Activated T-helper 1 cell treated with anti-CD3 and anti-CD28 coated beads, Interleukin-12 subunit alpha, Interleukin-12 subunit beta, Interleukin-2, Interleukin-4 antibody, amounts not matched to agents 30 ng/mL and 10 ng/mL and 1 ng/mL, durations not matched to agents 14 hours and 24 hours and 36 hours (primary cell): ENCODE data around the gene SLC35D3. TPM values are rescaled to one million over a fixed set of nuclear protein-coding genes. Genes with fewer than 3 reads are reported as not detected.
"Not testable (repeated sequence)": the region's sequence is repeated elsewhere in the genome, so short reads cannot be mapped to it uniquely, and the experiment has no call there.

Source experiments
- DNase-seq: peaks from one replicate; pipeline ENCODE4 v3.0.0; 2021; ENCODE audit warnings: low spot score
- H3K27ac Mint-ChIP-seq: one replicate; pipeline ENCODE4 v1.8.0; 2021; ENCODE audit warnings: mild to moderate bottlenecking, mixed read lengths
- H3K27me3 Mint-ChIP-seq: one replicate; pipeline ENCODE4 v1.8.0; 2022; ENCODE audit warnings: mild to moderate bottlenecking, moderate library complexity, mixed read lengths; ENCODE audit not compliant: insufficient read depth
- H3K36me3 Mint-ChIP-seq: one replicate; pipeline ENCODE4 v1.8.0; 2021; ENCODE audit warnings: low read depth, mixed read lengths
- H3K4me1 Mint-ChIP-seq: one replicate; pipeline ENCODE4 v1.8.0; 2021; ENCODE audit warnings: low read depth, mixed read lengths
- H3K4me3 Mint-ChIP-seq: one replicate; pipeline ENCODE4 v1.8.0; 2021; ENCODE audit warnings: mild to moderate bottlenecking, moderate library complexity, mixed read lengths
- H3K9me3 Mint-ChIP-seq: one replicate; pipeline ENCODE4 v1.8.0; 2021; ENCODE audit warnings: mixed read lengths
- intact Hi-C: fragments of 100-400 bp; cut with micrococcal nuclease; formaldehyde crosslinking; loops from one replicate; pipeline ENCODE4 v1.15.1; 2024
- total RNA-seq: library from RNA; stranded (reverse); gene quantifications from 2 replicates; pipeline ENCODE4 v1.2.3, GENCODE V29; 2022

SLC35D3 gene
- total RNA-seq, 1 donor from 2014 or later = not detected

GRCh38 chr6:136930528-136930927, 8.4 kb downstream of the SLC35D3 start:
- no peak overlapping the region for H3K27ac Mint-ChIP-seq
- no peak for DNase-seq
- no peaks in the 10 kb centered on the region for H3K36me3 Mint-ChIP-seq
- H3K9me3 Mint-ChIP-seq = no peaks in the 10 kb centered on the region
- no peak overlapping the region for H3K4me3 Mint-ChIP-seq
- H3K27me3 Mint-ChIP-seq = peaks cover 28% of the 10 kb centered on the region
- H3K4me1 Mint-ChIP-seq = no peaks in the 10 kb centered on the region
- intact Hi-C loops = no loop called here

GRCh38 chr6:136932599-136932998, 10.5 kb downstream of the SLC35D3 start:
- DNase-seq = no peak
- no peak overlapping the region for H3K27ac Mint-ChIP-seq
- H3K4me3 Mint-ChIP-seq = no peak overlapping the region
- peaks cover 27% of the 10 kb centered on the region for H3K27me3 Mint-ChIP-seq
- H3K36me3 Mint-ChIP-seq = no peaks in the 10 kb centered on the region
- no peaks in the 10 kb centered on the region for H3K9me3 Mint-ChIP-seq
- intact Hi-C loops = no loop called here
- no peaks in the 10 kb centered on the region for H3K4me1 Mint-ChIP-seq

- peaks cover 20% of the 10 kb centered on the region for H3K9me3 Mint-ChIP-seq
- H3K36me3 Mint-ChIP-seq = no peaks in the 10 kb centered on the region
- intact Hi-C loops = no loop called here
These were observed 23.0 kb downstream of the SLC35D3 start for GRCh38 chr6:136945072-136945471.

GRCh38 chr6:136945711-136946121, 23.6 kb downstream of the SLC35D3 start:
- intact Hi-C loops = no loop called here

More at GRCh38 chr6:136945072-136945471, 23.0 kb downstream of the SLC35D3 start:
- no peaks in the 10 kb centered on the region for H3K4me1 Mint-ChIP-seq
- peaks cover 19% of the 10 kb centered on the region for H3K27me3 Mint-ChIP-seq
- no peak overlapping the region for H3K4me3 Mint-ChIP-seq
- no peak for DNase-seq
- H3K27ac Mint-ChIP-seq = no peak overlapping the region

GRCh38 chr6:136947037-136947436, 24.9 kb downstream of the SLC35D3 start:
- no peak for DNase-seq
- Mint-ChIP-seq H3K4me1 (no peaks in the 10 kb centered on the region), H3K4me3 (no peak overlapping the region), H3K27me3 (peaks cover 18% of the 10 kb centered on the region), H3K27ac (no peak overlapping the region), H3K36me3 (no peaks in the 10 kb centered on the region), H3K9me3 (peaks cover 5% of the 10 kb centered on the region)
- intact Hi-C loops = no loop called here

More at GRCh38 chr6:136945711-136946121, 23.6 kb downstream of the SLC35D3 start:
- no peak for DNase-seq
- Mint-ChIP-seq H3K27me3 (peaks cover 21% of the 10 kb centered on the region), H3K36me3 (no peaks in the 10 kb centered on the region), H3K9me3 (peaks cover 15% of the 10 kb centered on the region), H3K4me1 (no peaks in the 10 kb centered on the region), H3K4me3 (no peak overlapping the region), H3K27ac (no peak overlapping the region)

GRCh38 chr6:136949957-136950356, 27.9 kb downstream of the SLC35D3 start:
- H3K36me3 Mint-ChIP-seq, DNase-seq, H3K9me3 Mint-ChIP-seq, H3K4me1 Mint-ChIP-seq, intact Hi-C loops, H3K27ac Mint-ChIP-seq, H3K4me3 Mint-ChIP-seq: not testable (repeated sequence)
- peaks cover 26% of the 10 kb centered on the region for H3K27me3 Mint-ChIP-seq

- H3K36me3 Mint-ChIP-seq = no peaks in the 10 kb centered on the region
- H3K27me3 Mint-ChIP-seq = peaks cover 30% of the 10 kb centered on the region
- no peak for DNase-seq
- intact Hi-C loops = no loop called here
- no peaks in the 10 kb centered on the region for H3K9me3 Mint-ChIP-seq
- H3K4me1 Mint-ChIP-seq = no peaks in the 10 kb centered on the region
- no peak overlapping the region for H3K27ac Mint-ChIP-seq
- no peak overlapping the region for H3K4me3 Mint-ChIP-seq
These were observed 28.5 kb downstream of the SLC35D3 start for GRCh38 chr6:136950436-136951126.

- H3K9me3 Mint-ChIP-seq = no peaks in the 10 kb centered on the region
- peaks cover 38% of the 10 kb centered on the region for H3K27me3 Mint-ChIP-seq
- intact Hi-C loops = no loop called here
- DNase-seq = no peak
- peaks cover 5% of the 10 kb centered on the region for H3K4me1 Mint-ChIP-seq
- H3K4me3 Mint-ChIP-seq = no peak overlapping the region
- no peak overlapping the region for H3K27ac Mint-ChIP-seq
- no peaks in the 10 kb centered on the region for H3K36me3 Mint-ChIP-seq
These were observed 30.7 kb downstream of the SLC35D3 start for GRCh38 chr6:136952714-136953260.

- intact Hi-C loops = no loop called here
- DNase-seq = no peak
These were observed 33.0 kb downstream of the SLC35D3 start for GRCh38 chr6:136955123-136955522.

GRCh38 chr6:136956590-136957544, 34.8 kb downstream of the SLC35D3 start:
- Mint-ChIP-seq H3K4me1 (peaks cover 5% of the 10 kb centered on the region), H3K9me3 (no peaks in the 10 kb centered on the region), H3K27me3 (peaks cover 29% of the 10 kb centered on the region), H3K36me3 (no peaks in the 10 kb centered on the region), H3K4me3 (no peak overlapping the region), H3K27ac (no peak overlapping the region)
- DNase-seq = no peak
- intact Hi-C loops = no loop called here

More at GRCh38 chr6:136955123-136955522, 33.0 kb downstream of the SLC35D3 start:
- H3K4me1 Mint-ChIP-seq = peaks cover 5% of the 10 kb centered on the region
- H3K9me3 Mint-ChIP-seq = no peaks in the 10 kb centered on the region
- H3K27ac Mint-ChIP-seq = no peak overlapping the region
- H3K27me3 Mint-ChIP-seq = peaks cover 31% of the 10 kb centered on the region
- H3K4me3 Mint-ChIP-seq = no peak overlapping the region
- no peaks in the 10 kb centered on the region for H3K36me3 Mint-ChIP-seq

GRCh38 chr6:136958168-136958567, 36.1 kb downstream of the SLC35D3 start:
- no peaks in the 10 kb centered on the region for H3K9me3 Mint-ChIP-seq
- H3K36me3 Mint-ChIP-seq = no peaks in the 10 kb centered on the region
- DNase-seq = no peak
- H3K27ac Mint-ChIP-seq = no peak overlapping the region
- peaks cover 5% of the 10 kb centered on the region for H3K4me1 Mint-ChIP-seq
- peaks cover 27% of the 10 kb centered on the region for H3K27me3 Mint-ChIP-seq
- H3K4me3 Mint-ChIP-seq = no peak overlapping the region
- intact Hi-C loops = no loop called here

GRCh38 chr6:136959471-136959891, 37.4 kb downstream of the SLC35D3 start:
- intact Hi-C loops = no loop called here
- Mint-ChIP-seq H3K9me3 (no peaks in the 10 kb centered on the region), H3K36me3 (no peaks in the 10 kb centered on the region), H3K4me3 (no peak overlapping the region), H3K27ac (no peak overlapping the region), H3K27me3 (peaks cover 18% of the 10 kb centered on the region), H3K4me1 (peaks cover 5% of the 10 kb centered on the region)
- DNase-seq = no peak

- DNase-seq, H3K36me3 Mint-ChIP-seq, H3K4me1 Mint-ChIP-seq, H3K27ac Mint-ChIP-seq, H3K9me3 Mint-ChIP-seq, intact Hi-C loops, H3K4me3 Mint-ChIP-seq: not testable (repeated sequence)
- H3K27me3 Mint-ChIP-seq = peaks cover 20% of the 10 kb centered on the region
These were observed 37.8 kb downstream of the SLC35D3 start for GRCh38 chr6:136959935-136960334.
